Spleen (tissue), 11 donors: Measurements from ENCODE around the gene TEAD1. TPM values are rescaled to one million over a fixed set of nuclear protein-coding genes. Genes with fewer than 3 reads are reported as not detected.

ENCODE experiments used
- DNase-seq: peaks from one replicate; pipeline ENCODE4 v3.0.0-alpha.2; 2020
- H3K27ac ChIP-seq, 8 donors: fragments of 200-600 bp; sonication (generic) in 7 of 8; 1 replicate in 4 of 8; 2 replicates in 4 of 8; pipeline versions ENCODE4 v1.5.0 to v1.8.0; 2016 to 2021; ENCODE audit warnings: inconsistent platforms in 4 of 8, mild to moderate bottlenecking in 4 of 8, moderate library complexity in 1 of 8
- H3K27me3 ChIP-seq, 7 donors: fragments of 200-600 bp; sonication (generic) in 6 of 7; replicated peaks in 1 of 7; 1 replicate in 4 of 7; 2 replicates in 3 of 7; pipeline versions ENCODE4 v1.5.0 to v1.8.0; 2016 to 2021; ENCODE audit warnings: inconsistent platforms in 3 of 7, mild to moderate bottlenecking in 1 of 7
- H3K36me3 ChIP-seq, 6 donors: fragments of 200-600 bp; sonication (generic) in 5 of 6; 1 replicate in 4 of 6; 2 replicates in 2 of 6; pipeline versions ENCODE4 v1.5.0 to v1.8.0; 2016 to 2021; ENCODE audit warnings: inconsistent platforms in 2 of 6
- H3K4me1 ChIP-seq, 6 donors: fragments of 200-600 bp; sonication (generic) in 5 of 6; 1 replicate in 3 of 6; 2 replicates in 3 of 6; pipeline versions ENCODE4 v1.5.0 to v1.8.0; 2016 to 2021; ENCODE audit warnings: inconsistent platforms in 3 of 6
- H3K4me3 ChIP-seq, 8 donors: fragments of 200-600 bp; sonication (generic) in 7 of 8; 1 replicate in 4 of 8; 2 replicates in 4 of 8; pipeline versions ENCODE4 v1.5.0 to v1.8.0; 2016 to 2021; ENCODE audit warnings: inconsistent platforms in 4 of 8, mild to moderate bottlenecking in 4 of 8, moderate library complexity in 2 of 8
- H3K9me3 ChIP-seq, 8 donors: fragments of 200-600 bp; sonication (generic) in 7 of 8; 1 replicate in 4 of 8; 2 replicates in 4 of 8; pipeline versions ENCODE4 v1.5.0 to v1.8.0; 2016 to 2021; ENCODE audit warnings: inconsistent platforms in 4 of 8
- CTCF ChIP-seq, 11 experiments: fragments of 200-600 bp in 7 of 11; fragments of 450-650 bp in 4 of 11; sonication (generic) in 4 of 11; IDR thresholded peaks in 8 of 11; conservative IDR thresholded peaks in 3 of 11; 1 replicate in 7 of 11; 2 replicates in 4 of 11; pipeline versions ENCODE4 v1.4.0 to v1.8.0; 2016 to 2021; ENCODE audit warnings: antibody characterized with exemption in 11 of 11, inconsistent platforms in 4 of 11, mild to moderate bottlenecking in 1 of 11
- POLR2A ChIP-seq, 3 donors: fragments of 450-650 bp; IDR thresholded peaks; one replicate each; pipeline ENCODE4 v1.5.1; 2017; ENCODE audit warnings: antibody characterized with exemption in 3 of 3, mild to moderate bottlenecking in 1 of 3
- POLR2AphosphoS5 ChIP-seq, 3 donors: sonication (generic); formaldehyde crosslinking; IDR thresholded peaks; one replicate each; pipeline ENCODE4 v1.5.1; 2017; ENCODE audit warnings: antibody characterized with exemption in 3 of 3
- WGBS, 5 donors: extraction: QIAGEN DNeasy Blood & Tissue Kit in 3 of 5; methylation state at CpG; one replicate each; pipeline versions ENCODE4 v1.1.5 to v1.1.7; 2013 to 2018; 5-methylcytosine and 5-hydroxymethylcytosine counted together
- intact Hi-C: fragments of 100-400 bp; cut with DNase I; formaldehyde crosslinking; loops from one replicate; pipeline ENCODE4 v1.15.0; 2023; ENCODE audit warnings: low total_unique reads
- polyA plus RNA-seq, 3 donors: library from polyadenylated mRNA; stranded (reverse); fragments of 200-250 nt; gene quantifications; one replicate each; pipeline ENCODE4 v1.2.1, GENCODE V29; 2013
- total RNA-seq, 7 donors: library from RNA; depleted of rRNA in 3 of 7; stranded (reverse); fragments of >200 nt in 3 of 7; fragmentation: NEBNext Ultra II Directional in 4 of 7; extraction: Animal tissue kit (Norgen Biotek cat#: 25700) in 4 of 7; gene quantifications; one replicate each; pipeline versions ENCODE4 v1.1.0 to v1.2.1, GENCODE V29; 2016 to 2021
- donor health status: healthy with polysubstance abuse.
- donor health status: DM: no; HTN: no; CAD: no; lungs with moderate emphysema.
- donor health status: DM: no; HTN: no; CAD: no.
- donor health status: Bipolar disorder and iron deficiency.
- donor health status: healthy.
- donor health status: DM: no; HTN: no; CAD: no.
- donor health status: DM: yes; HTN: yes; CAD: no.

The TEAD1 gene
- total and polyA plus RNA-seq, 10 donors: 0.93 to 46.0 (median 18.6) TPM

DNA sequence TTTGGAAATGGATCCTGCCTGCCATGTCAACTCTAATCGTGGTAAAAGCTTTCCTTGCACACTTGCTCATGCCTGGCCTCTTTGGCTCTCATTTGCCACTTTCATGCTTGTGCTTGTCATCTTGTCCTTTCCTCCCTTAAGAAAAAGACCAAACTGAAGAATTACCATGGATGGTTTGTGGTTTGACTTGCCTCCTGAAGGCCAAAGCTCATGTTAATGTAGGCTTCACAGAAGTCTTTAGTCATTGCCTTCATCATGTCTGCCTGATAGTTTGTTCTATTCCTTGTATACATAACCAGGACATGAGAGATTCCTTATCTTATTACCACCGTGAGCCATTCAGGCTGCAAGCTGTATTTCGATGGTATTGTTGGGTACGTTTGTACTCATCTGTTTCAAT is 17.3 kb downstream of the TEAD1 start:
- no peak for TF ChIP-seq POLR2AphosphoS5 (IDR thresholded peaks at IDR 0.05)
- no peak for TF ChIP-seq POLR2A (IDR thresholded peaks at IDR 0.05)
- no peak for TF ChIP-seq CTCF (IDR thresholded peaks at IDR 0.05 in 8 of 11, conservative IDR thresholded peaks at IDR 0.05 in 3 of 11)
- Histone ChIP-seq H3K9me3 (no peaks in the 10 kb centered on the region), H3K4me1 (peaks cover 18 to 54% (median 25%) of the 10 kb centered on the region in 6 donors), H3K27me3 (peaks cover 0 to 69% (median 16%) of the 10 kb centered on the region in 7 donors), H3K27ac (no peak overlapping the region), H3K4me3 (no peak overlapping the region), H3K36me3 (no peaks in the 10 kb centered on the region)
- intact Hi-C loops: no loop called here
- WGBS, 5 donors: 70 to 81% (median 79%) methylated on average over 4 of the region's 4 CpGs
- DNase-seq: no peak

DNA sequence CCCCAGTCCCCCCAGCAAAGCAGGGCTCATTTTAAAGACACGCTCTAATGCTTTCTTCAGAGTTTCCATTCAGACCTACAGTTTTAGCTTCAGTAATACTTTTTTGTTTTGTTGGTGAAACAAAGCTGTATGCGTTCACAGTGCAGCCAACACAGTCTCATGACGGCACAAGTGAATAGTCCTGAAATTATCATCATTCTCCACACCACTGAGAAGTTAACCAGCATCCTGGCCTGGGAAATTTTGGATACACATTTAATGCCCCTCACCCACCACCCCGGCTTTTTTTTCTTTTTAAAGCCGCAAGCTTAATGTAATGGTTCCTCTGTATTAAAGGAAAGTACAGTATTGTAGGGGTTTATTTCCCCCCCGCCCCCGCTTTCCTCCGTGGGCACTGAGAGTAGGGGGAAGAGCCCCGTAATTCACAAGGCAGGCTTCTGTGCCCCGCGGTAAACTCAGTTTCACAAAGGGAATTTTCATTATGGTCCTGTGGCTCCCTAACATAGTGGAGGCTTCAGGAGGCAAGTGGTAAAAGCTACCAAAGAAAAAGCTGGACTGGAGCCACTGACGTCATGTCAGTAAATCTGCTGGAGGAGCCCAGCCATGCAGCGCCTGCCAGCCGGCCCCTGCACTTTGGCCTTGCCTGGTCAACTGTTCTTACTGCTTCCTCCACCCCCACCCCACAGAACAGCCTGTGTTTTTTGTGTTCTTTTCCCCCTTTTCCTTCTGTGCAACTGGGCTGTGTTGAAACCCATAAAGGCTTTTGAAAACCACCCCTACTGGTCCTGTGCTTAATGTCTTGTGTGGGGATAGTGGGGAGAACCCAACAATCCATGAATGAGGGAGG is 18.2 kb downstream of the TEAD1 start:
- H3K27ac ChIP-seq: peak overlapping the region in 7 of 8 donors; percentile 70 to 84 (median 79)
- WGBS, 5 donors: 40 to 49% (median 46%) methylated on average over 14 of the region's 14 CpGs
- no peak overlapping the region for H3K4me3 ChIP-seq
- peaks cover 18 to 54% (median 25%) of the 10 kb centered on the region in 6 donors for H3K4me1 ChIP-seq
- H3K9me3 ChIP-seq: no peaks in the 10 kb centered on the region
- peaks cover 0 to 72% (median 16%) of the 10 kb centered on the region in 7 donors for H3K27me3 ChIP-seq
- H3K36me3 ChIP-seq: no peaks in the 10 kb centered on the region
- intact Hi-C loops: no loop called here
- TF ChIP-seq POLR2AphosphoS5 (IDR thresholded peaks at IDR 0.05): peak in 2 of 3 donors; percentile 57 to 66
- TF ChIP-seq POLR2A (IDR thresholded peaks at IDR 0.05): no peak
- DNase-seq: no peak

- no peaks in the 10 kb centered on the region for H3K9me3 ChIP-seq
- peaks cover 18 to 54% (median 25%) of the 10 kb centered on the region in 6 donors for H3K4me1 ChIP-seq
- intact Hi-C loops: no loop called here
- DNase-seq: no peak
- H3K27ac ChIP-seq: peak overlapping the region; percentile 36 to 84 (median 78)
- H3K36me3 ChIP-seq: no peaks in the 10 kb centered on the region
- 53 to 60% (median 55%) methylated on average over 5 of the region's 5 CpGs for WGBS, 5 donors
- peaks cover 0 to 73% (median 16%) of the 10 kb centered on the region in 7 donors for H3K27me3 ChIP-seq
- no peak overlapping the region for H3K4me3 ChIP-seq
- TF ChIP-seq CTCF (IDR thresholded peaks at IDR 0.05 in 8 of 11, conservative IDR thresholded peaks at IDR 0.05 in 3 of 11) (no peak), POLR2A (IDR thresholded peaks at IDR 0.05) (no peak), POLR2AphosphoS5 (IDR thresholded peaks at IDR 0.05) (no peak)
Observed at GRCh38 chr11:12693094-12693478, 18.9 kb downstream of the TEAD1 start.

DNA sequence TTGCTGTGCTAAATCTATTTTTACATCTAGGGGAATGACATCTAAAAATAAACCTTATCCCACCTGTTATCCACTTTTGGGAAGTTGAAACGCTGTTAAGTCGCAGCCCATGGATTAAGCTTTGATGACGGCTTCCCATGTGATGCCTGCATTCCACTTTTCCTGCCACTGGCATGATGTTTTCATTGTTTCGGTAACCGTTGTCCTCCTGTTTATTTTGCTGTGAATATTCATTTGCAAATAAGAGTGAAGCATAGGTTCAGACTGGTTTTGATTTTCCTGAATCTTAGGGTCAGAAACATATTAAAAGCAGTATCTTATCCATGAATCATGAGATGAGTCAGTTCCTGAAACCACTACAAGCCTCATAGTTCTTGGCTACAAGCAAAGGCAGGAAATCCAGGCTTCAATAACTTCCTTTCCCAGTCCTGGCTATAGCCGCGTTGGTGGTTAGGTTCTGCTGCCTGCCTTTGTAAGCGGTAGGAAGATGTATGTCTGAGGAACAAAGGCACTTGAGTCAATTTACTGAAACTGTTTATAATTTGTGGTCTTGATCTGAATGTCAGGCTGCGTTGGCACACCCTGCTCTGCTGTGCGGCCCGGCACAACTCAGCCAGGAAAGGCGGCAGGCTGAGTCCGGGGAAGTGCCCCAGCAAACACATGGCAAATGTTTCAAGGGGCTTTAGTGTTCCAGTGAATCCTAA is 19.4 kb downstream of the TEAD1 start:
- TF ChIP-seq POLR2AphosphoS5 (IDR thresholded peaks at IDR 0.05) (peak; percentile 53 to 79 (median 63)), POLR2A (IDR thresholded peaks at IDR 0.05) (no peak)
- Histone ChIP-seq H3K4me1 (peaks cover 18 to 54% (median 25%) of the 10 kb centered on the region in 6 donors), H3K9me3 (no peaks in the 10 kb centered on the region), H3K4me3 (peak overlapping the region in 1 of 8 donors; percentile 2), H3K36me3 (no peaks in the 10 kb centered on the region), H3K27me3 (peaks cover 0 to 73% (median 16%) of the 10 kb centered on the region in 7 donors), H3K27ac (peak overlapping the region; percentile 36 to 84 (median 78))
- WGBS, 5 donors: 2 to 5% (median 3%) methylated on average over 13 of the region's 13 CpGs
- DNase-seq: no peak
- intact Hi-C loops: no loop called here

- Histone ChIP-seq H3K27ac (peak overlapping the region; percentile 36 to 84 (median 78)), H3K27me3 (peaks cover 0 to 77% (median 16%) of the 10 kb centered on the region in 7 donors), H3K9me3 (no peaks in the 10 kb centered on the region), H3K4me3 (no peak overlapping the region), H3K36me3 (no peaks in the 10 kb centered on the region), H3K4me1 (peaks cover 14 to 48% (median 24%) of the 10 kb centered on the region in 6 donors)
- WGBS, 5 donors: 13 to 21% (median 17%) methylated on average over 6 of the region's 6 CpGs
- no peak for DNase-seq
- intact Hi-C loops: no loop called here
- TF ChIP-seq POLR2AphosphoS5 (IDR thresholded peaks at IDR 0.05) (no peak), POLR2A (IDR thresholded peaks at IDR 0.05) (no peak), CTCF (IDR thresholded peaks at IDR 0.05 in 8 of 11, conservative IDR thresholded peaks at IDR 0.05 in 3 of 11) (no peak)
Observed at GRCh38 chr11:12694183-12694531, 19.9 kb downstream of the TEAD1 start.
